Astrocyte (in vitro differentiated cells and primary cell): Measurements from ENCODE around the gene ZNF48. TPM values are rescaled to one million over a fixed set of nuclear protein-coding genes. Genes with fewer than 3 reads are reported as not detected.
A peak's percentile ranks its signal among the peaks of the same experiment; 100 is the strongest.

ENCODE experiments used
- DNase-seq: peaks from one replicate; pipeline ENCODE4 v3.0.0-alpha.2; 2010; ENCODE audit warnings: low read depth
- FAIRE-seq: peaks from 2 replicates; lab custom pipeline; 2011; peaks lifted over from hg19 to GRCh38; lab: Jason Lieb, UNC
- H2AFZ ChIP-seq: 2 replicates; pipeline ENCODE4 v1.6.0; 2012; ENCODE audit warnings: low read depth, low read length, inconsistent platforms
- H3K27ac ChIP-seq: 2 replicates; pipeline ENCODE4 v1.5.1; 2011; ENCODE audit warnings: low read depth, low read length, inconsistent platforms
- H3K27me3 ChIP-seq: 2 replicates; pipeline ENCODE4 v1.6.0; 2011; ENCODE audit warnings: low read length, inconsistent platforms; ENCODE audit not compliant: insufficient read depth
- H3K36me3 ChIP-seq: 2 replicates; pipeline ENCODE4 v1.5.1; 2011; ENCODE audit warnings: low read length, inconsistent platforms; ENCODE audit not compliant: insufficient read depth
- H3K4me1 ChIP-seq: 2 replicates; pipeline ENCODE4 v1.5.1; 2011; ENCODE audit warnings: low read length, inconsistent platforms; ENCODE audit not compliant: insufficient read depth
- H3K4me2 ChIP-seq: 2 replicates; pipeline ENCODE4 v1.6.0; 2012; ENCODE audit warnings: low read length, inconsistent platforms
- H3K4me3 ChIP-seq: 2 replicates; pipeline ENCODE4 v1.5.1; 2011; ENCODE audit warnings: low read depth, mild to moderate bottlenecking, low read length, inconsistent platforms; ENCODE audit not compliant: insufficient read depth
- H3K79me2 ChIP-seq: 2 replicates; pipeline ENCODE4 v1.6.0; 2012; ENCODE audit warnings: mild to moderate bottlenecking, low read length, inconsistent platforms; ENCODE audit not compliant: insufficient read depth
- H3K9ac ChIP-seq: 2 replicates; pipeline ENCODE4 v1.6.0; 2012; ENCODE audit warnings: mild to moderate bottlenecking, low read length, inconsistent platforms
- H3K9me3 ChIP-seq: 2 replicates; pipeline ENCODE4 v1.5.1; 2012; ENCODE audit warnings: low read depth, mild to moderate bottlenecking, low read length, inconsistent platforms; ENCODE audit not compliant: insufficient read depth
- H4K20me1 ChIP-seq: 2 replicates; pipeline ENCODE4 v1.6.0; 2012; ENCODE audit warnings: low read length, inconsistent platforms; ENCODE audit not compliant: insufficient read depth
- H3K27ac Mint-ChIP-seq: one replicate; pipeline ENCODE4 v1.8.0; 2021; ENCODE audit warnings: mild to moderate bottlenecking, mixed read lengths; ENCODE audit not compliant: unreplicated experiment
- H3K27me3 Mint-ChIP-seq: one replicate; pipeline ENCODE4 v1.8.0; 2021; ENCODE audit warnings: low read depth, mixed read lengths; ENCODE audit not compliant: unreplicated experiment
- H3K36me3 Mint-ChIP-seq: one replicate; pipeline ENCODE4 v1.8.0; 2021; ENCODE audit warnings: low read depth, mixed read lengths; ENCODE audit not compliant: unreplicated experiment
- H3K4me1 Mint-ChIP-seq: one replicate; pipeline ENCODE4 v1.8.0; 2021; ENCODE audit warnings: low read depth, mixed read lengths; ENCODE audit not compliant: unreplicated experiment
- H3K4me3 Mint-ChIP-seq: one replicate; pipeline ENCODE4 v1.8.0; 2021; ENCODE audit warnings: mild to moderate bottlenecking, moderate library complexity, mixed read lengths; ENCODE audit not compliant: unreplicated experiment
- H3K9me3 Mint-ChIP-seq: one replicate; pipeline ENCODE4 v1.8.0; 2021; ENCODE audit warnings: mild to moderate bottlenecking, mixed read lengths; ENCODE audit not compliant: unreplicated experiment
- EZH2 ChIP-seq: IDR thresholded peaks from 2 replicates; pipeline ENCODE4 v1.6.1; 2012; ENCODE audit warnings: mild to moderate bottlenecking, low read length, inconsistent platforms; ENCODE audit not compliant: insufficient read depth
- total RNA-seq: library from RNA; stranded (reverse); gene quantifications from 2 replicates; pipeline ENCODE4 v1.2.1, GENCODE V29; 2021
- TF ChIP-seq, protein P1 (sequence below): IDR thresholded peaks from 2 replicates; pipeline ENCODE4 v1.5.1; 2011; ENCODE audit warnings: low read depth, mild to moderate bottlenecking, inconsistent platforms, low read length, moderate library complexity; ENCODE audit not compliant: insufficient read depth

Gene ZNF48
- total RNA-seq, 1 donor from 2014 or later = 19.5 TPM

DNA sequence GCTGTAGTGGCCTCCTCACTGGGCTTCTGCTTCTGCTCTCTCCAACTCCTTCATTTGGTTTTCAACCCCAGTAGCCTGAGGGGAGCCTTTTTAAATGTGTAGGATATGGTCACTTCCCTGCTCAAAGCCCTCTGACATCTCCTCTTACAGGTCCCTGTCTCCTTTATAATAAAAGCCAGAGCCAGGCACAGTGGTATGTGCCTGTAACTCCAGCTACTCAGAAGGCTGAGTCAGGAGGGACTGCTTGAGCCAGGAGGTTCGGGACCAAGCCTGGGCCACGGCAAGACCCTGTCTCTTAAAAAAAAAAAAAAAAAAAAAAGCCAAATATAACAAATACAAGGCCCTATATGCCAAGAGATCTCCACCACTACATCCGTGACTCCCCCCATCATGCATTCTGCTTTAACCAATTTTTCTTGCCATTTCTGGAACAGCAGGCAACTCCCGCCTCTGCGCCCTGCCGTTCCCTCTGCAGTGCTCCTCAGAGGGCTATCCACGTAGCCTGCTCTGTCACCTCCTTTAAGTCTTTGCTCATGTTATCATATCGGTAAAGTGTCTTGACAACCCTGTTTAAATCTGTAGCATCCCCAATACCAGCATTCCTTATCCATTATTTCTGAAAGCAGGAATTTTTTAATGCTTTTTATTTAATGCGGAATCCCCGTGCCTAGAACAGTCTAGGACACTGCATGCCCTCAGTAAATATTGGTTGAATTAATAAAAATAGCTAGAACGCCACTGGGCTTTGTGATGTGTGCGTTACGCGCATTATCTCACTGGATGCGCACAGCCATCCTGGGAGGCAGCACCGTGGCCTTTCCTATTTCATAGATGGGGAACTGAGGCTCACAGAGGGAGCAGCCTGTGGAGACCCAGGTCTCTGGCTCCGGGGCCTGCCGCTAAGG lies 21.7 kb downstream of the ZNF48 start:
- H4K20me1 ChIP-seq = peaks cover 43% of the 10 kb centered on the region
- H3K36me3 ChIP-seq = peaks cover 5% of the 10 kb centered on the region
- FAIRE-seq (no peak), DNase-seq (no peak)
- Mint-ChIP-seq H3K9me3 (no peaks in the 10 kb centered on the region), H3K4me1 (peaks cover 7% of the 10 kb centered on the region), H3K27me3 (no peaks in the 10 kb centered on the region), H3K36me3 (peaks cover 23% of the 10 kb centered on the region), H3K4me3 (peak overlapping the region; percentile 71), H3K27ac (no peak overlapping the region)
- H3K4me2 ChIP-seq = peak overlapping the region; percentile 89
- peak overlapping the region; percentile 25 for H3K27ac ChIP-seq
- no peak for TF ChIP-seq EZH2
- TF ChIP-seq, protein P1, sequence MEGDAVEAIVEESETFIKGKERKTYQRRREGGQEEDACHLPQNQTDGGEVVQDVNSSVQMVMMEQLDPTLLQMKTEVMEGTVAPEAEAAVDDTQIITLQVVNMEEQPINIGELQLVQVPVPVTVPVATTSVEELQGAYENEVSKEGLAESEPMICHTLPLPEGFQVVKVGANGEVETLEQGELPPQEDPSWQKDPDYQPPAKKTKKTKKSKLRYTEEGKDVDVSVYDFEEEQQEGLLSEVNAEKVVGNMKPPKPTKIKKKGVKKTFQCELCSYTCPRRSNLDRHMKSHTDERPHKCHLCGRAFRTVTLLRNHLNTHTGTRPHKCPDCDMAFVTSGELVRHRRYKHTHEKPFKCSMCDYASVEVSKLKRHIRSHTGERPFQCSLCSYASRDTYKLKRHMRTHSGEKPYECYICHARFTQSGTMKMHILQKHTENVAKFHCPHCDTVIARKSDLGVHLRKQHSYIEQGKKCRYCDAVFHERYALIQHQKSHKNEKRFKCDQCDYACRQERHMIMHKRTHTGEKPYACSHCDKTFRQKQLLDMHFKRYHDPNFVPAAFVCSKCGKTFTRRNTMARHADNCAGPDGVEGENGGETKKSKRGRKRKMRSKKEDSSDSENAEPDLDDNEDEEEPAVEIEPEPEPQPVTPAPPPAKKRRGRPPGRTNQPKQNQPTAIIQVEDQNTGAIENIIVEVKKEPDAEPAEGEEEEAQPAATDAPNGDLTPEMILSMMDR = no peak
- peaks cover 15% of the 10 kb centered on the region for H3K79me2 ChIP-seq
- H3K4me1 ChIP-seq = no peaks in the 10 kb centered on the region
- H3K27me3 ChIP-seq = no peaks in the 10 kb centered on the region
- H3K4me3 ChIP-seq = peak overlapping the region; percentile 63
- H3K9ac ChIP-seq = peak overlapping the region; percentile 67
- no peaks in the 10 kb centered on the region for H3K9me3 ChIP-seq
- peak overlapping the region; percentile 93 for H2AFZ ChIP-seq

DNA sequence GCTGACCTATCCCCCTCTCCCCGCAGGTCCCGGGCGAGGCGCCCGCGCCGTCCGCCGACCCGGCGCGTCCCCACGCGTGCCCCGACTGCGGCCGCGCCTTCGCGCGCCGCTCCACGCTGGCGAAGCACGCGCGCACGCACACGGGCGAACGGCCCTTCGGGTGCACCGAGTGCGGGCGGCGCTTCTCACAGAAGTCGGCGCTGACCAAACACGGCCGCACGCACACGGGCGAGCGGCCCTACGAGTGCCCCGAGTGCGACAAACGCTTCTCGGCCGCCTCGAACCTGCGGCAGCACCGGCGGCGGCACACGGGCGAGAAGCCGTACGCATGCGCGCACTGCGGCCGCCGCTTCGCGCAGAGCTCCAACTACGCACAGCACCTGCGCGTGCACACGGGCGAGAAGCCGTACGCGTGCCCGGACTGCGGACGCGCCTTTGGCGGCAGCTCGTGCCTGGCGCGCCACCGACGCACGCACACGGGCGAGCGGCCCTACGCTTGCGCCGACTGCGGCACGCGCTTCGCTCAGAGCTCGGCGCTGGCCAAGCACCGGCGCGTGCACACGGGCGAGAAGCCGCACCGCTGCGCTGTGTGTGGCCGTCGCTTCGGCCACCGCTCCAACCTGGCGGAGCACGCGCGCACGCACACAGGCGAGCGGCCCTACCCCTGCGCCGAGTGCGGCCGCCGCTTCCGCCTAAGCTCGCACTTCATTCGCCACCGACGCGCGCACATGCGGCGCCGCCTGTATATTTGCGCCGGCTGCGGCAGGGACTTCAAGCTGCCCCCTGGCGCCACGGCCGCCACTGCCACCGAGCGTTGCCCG lies 22.5 kb downstream of the ZNF48 start:
- no peak for FAIRE-seq
- H4K20me1 ChIP-seq = peaks cover 35% of the 10 kb centered on the region
- H3K4me3 ChIP-seq = peak overlapping the region; percentile 63
- peak overlapping the region; percentile 67 for H3K9ac ChIP-seq
- H3K27me3 Mint-ChIP-seq = no peaks in the 10 kb centered on the region
- peak; percentile 88 for DNase-seq
- peaks cover 4% of the 10 kb centered on the region for H3K4me1 Mint-ChIP-seq
- peak overlapping the region; percentile 25 for H3K27ac ChIP-seq
- peaks cover 21% of the 10 kb centered on the region for H3K36me3 Mint-ChIP-seq
- no peaks in the 10 kb centered on the region for H3K36me3 ChIP-seq
- H3K27ac Mint-ChIP-seq = no peak overlapping the region
- H3K27me3 ChIP-seq = no peaks in the 10 kb centered on the region
- H3K9me3 ChIP-seq = no peaks in the 10 kb centered on the region
- H3K4me2 ChIP-seq = peak overlapping the region; percentile 89
- TF ChIP-seq, protein P1 = no peak
- TF ChIP-seq EZH2 = no peak
- no peaks in the 10 kb centered on the region for H3K4me1 ChIP-seq
- no peak overlapping the region for H3K4me3 Mint-ChIP-seq
- H2AFZ ChIP-seq = peak overlapping the region; percentile 93
- no peaks in the 10 kb centered on the region for H3K9me3 Mint-ChIP-seq
- H3K79me2 ChIP-seq = peaks cover 7% of the 10 kb centered on the region
